GM18498 (cell line): ENCODE measurements around the gene RAMP1.
"Not testable (repeated sequence)": the region's sequence is repeated elsewhere in the genome, so short reads cannot be mapped to it uniquely, and the experiment has no call there.

Source experiments
- ATAC-seq: cut with Tn5 transposase; IDR thresholded peaks from one replicate; pipeline ENCODE4 v1.9.1; 2021; ENCODE audit warnings: mild to moderate bottlenecking, moderate library complexity; ENCODE audit not compliant: unreplicated experiment

Gene RAMP1

GRCh38 chr2:237863102-237863511, 3.7 kb downstream of the RAMP1 start:
- ATAC-seq = no peak

GRCh38 chr2:237863689-237864443, 4.4 kb downstream of the RAMP1 start:
- ATAC-seq = no peak

GRCh38 chr2:237864444-237864931, 5.1 kb downstream of the RAMP1 start:
- no peak for ATAC-seq

GRCh38 chr2:237864940-237865622, 5.7 kb downstream of the RAMP1 start:
- ATAC-seq = no peak

- no peak for ATAC-seq
Measured at GRCh38 chr2:237865623-237866041, 6.2 kb downstream of the RAMP1 start.

GRCh38 chr2:237866101-237866621, 6.7 kb downstream of the RAMP1 start:
- ATAC-seq = no peak

- ATAC-seq = no peak
Measured at GRCh38 chr2:237867465-237867864, 8.0 kb downstream of the RAMP1 start.

- ATAC-seq = not testable (repeated sequence)
Measured at GRCh38 chr2:237868074-237868473, 8.7 kb downstream of the RAMP1 start.

- no peak for ATAC-seq
Measured at GRCh38 chr2:237868631-237869342, 9.4 kb downstream of the RAMP1 start.

- no peak for ATAC-seq
Measured at GRCh38 chr2:237869343-237870102, 10.1 kb downstream of the RAMP1 start.

- ATAC-seq = no peak
Measured at GRCh38 chr2:237870126-237870525, 10.7 kb downstream of the RAMP1 start.

GRCh38 chr2:237870754-237871651, 11.6 kb downstream of the RAMP1 start:
- no peak for ATAC-seq

- ATAC-seq = no peak
Measured at GRCh38 chr2:237872178-237872887, 12.9 kb downstream of the RAMP1 start.

GRCh38 chr2:237873421-237873831, 14.0 kb downstream of the RAMP1 start:
- no peak for ATAC-seq

GRCh38 chr2:237873897-237874551, 14.6 kb downstream of the RAMP1 start:
- ATAC-seq = no peak

GRCh38 chr2:237874585-237875161, 15.2 kb downstream of the RAMP1 start:
- ATAC-seq = no peak

GRCh38 chr2:237875256-237876060, 16.0 kb downstream of the RAMP1 start:
- no peak for ATAC-seq
